Measurements from ENCODE around the gene DGKA.
"Not testable (repeated sequence)": the region's sequence is repeated elsewhere in the genome, so short reads cannot be mapped to it uniquely, and the experiment has no call there.

GRCh38 chr12:55923648-55924047 is 7.3 kb upstream of the DGKA start:
- TF ChIP-seq POLR2A (IDR thresholded peaks at IDR 0.05); CTCF (IDR thresholded peaks at IDR 0.05 in 4 of 5, conservative IDR thresholded peaks at IDR 0.05 in 1 of 5): not testable (repeated sequence)
